ENCODE data around the gene HSF5.
A peak's percentile ranks its signal among the peaks of the same experiment; 100 is the strongest.
"Not testable (repeated sequence)": the region's sequence is repeated elsewhere in the genome, so short reads cannot be mapped to it uniquely, and the experiment has no call there.

HSF5 gene

DNA sequence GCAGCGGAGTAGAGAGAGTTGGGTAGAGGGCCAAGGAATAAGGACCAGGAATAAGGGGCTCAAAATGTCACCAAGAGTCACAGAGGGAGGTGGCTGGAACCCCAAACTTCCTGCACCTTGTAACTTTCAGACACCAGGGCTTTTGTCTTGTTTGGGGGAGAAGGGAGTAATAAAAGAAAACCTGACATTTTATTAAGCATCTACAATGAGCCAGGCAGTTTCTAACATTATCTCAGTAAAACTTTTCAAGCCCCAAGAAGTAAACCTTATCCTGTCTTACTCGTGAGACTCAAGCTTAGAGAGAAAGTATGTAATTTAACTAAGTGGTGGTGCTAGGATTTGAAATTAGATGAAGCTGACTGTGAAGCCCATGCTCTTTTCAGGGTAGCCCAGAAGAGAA lies 27.1 kb upstream of the HSF5 start:
- DNase-seq, result no peak

DNA sequence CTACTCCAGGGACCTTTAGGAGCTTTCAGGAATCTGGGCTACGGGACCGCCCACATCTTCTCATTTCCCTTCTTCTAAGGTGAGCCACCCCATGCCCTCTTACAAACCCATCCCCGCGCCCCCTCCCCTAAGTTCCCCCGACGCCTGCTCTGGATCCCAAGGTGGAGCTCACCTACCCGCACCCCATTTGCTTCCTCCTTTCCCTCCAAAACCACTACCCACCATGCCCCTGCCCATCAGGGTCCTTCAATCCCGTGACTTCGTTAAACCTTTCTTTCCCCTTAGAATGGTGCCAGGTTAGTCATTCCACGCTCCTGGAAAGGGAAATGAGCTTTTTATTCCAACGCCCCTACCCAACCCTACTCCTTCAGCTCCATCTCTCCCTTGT lies 26.6 kb upstream of the HSF5 start:
- DNase-seq, result no peak

DNA sequence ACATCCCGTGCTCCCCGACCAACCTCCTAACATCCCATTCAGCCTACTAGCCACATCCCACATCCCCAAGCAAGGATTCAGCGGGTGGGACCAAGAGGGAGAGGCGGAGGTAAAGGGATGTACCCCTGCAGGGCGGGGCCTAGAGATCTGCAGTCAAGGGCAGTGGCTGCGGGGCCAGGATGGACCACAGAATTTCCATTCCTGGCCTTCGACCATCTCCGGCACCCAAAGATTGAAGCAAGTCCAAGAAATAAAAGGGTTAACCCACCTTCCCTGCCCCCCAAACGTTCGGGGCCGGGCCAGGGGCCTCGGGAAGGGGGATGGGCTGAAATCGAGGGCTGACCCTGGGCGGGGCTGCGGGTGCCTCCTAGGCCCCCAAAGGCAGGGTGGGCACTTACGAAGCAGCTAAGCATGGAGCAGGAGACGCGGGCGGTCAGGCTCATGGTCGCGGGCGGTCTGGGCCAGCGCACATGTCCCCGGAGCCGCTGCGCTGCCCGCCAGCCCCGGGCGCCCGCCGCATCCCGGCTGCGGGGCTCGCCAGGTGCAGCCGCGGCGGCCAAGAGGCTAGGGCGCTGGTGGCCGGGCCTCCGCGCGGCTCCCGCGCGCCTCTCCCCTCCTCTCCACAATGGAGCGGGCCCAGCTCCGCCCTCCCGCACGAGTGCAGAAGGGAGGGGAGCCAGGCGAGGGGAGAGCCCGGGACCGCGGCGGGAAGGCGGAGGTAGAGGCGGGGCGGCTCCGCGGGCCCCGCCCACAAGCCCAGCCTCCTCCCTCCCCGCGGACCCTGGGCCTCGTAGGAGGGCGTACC lies 26.0 kb upstream of the HSF5 start, which contains the start of gene MTMR4:
Gene MTMR4, minus strand, starts transcription at position 674 of the 805 bp plus-strand sequence. Its CDS starts 231 bp downstream, at position 443.
- peak; percentile 77 for DNase-seq

GRCh38 chr17:58513267-58513964 lies 25.2 kb upstream of the HSF5 start:
- no peak for DNase-seq

DNA sequence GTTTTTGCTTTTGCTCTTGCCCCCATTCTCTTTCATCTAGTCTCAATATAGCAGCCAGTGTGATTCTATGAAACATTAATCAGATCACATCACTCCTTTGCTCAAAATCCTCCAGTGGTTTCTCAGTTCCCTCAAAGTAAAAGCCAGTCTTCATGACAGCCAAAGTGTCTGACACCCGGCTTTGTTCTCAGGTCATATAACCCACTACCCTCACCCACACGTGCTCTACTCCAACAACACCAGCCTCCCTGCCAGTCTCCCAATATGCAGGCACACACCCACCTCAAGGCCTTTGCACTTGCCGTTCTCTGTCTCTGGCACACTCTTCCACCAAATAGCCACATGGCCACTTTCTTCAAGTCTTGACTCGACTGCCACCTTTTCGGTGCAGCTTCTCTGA lies 21.9 kb upstream of the HSF5 start:
- no peak for DNase-seq

DNA sequence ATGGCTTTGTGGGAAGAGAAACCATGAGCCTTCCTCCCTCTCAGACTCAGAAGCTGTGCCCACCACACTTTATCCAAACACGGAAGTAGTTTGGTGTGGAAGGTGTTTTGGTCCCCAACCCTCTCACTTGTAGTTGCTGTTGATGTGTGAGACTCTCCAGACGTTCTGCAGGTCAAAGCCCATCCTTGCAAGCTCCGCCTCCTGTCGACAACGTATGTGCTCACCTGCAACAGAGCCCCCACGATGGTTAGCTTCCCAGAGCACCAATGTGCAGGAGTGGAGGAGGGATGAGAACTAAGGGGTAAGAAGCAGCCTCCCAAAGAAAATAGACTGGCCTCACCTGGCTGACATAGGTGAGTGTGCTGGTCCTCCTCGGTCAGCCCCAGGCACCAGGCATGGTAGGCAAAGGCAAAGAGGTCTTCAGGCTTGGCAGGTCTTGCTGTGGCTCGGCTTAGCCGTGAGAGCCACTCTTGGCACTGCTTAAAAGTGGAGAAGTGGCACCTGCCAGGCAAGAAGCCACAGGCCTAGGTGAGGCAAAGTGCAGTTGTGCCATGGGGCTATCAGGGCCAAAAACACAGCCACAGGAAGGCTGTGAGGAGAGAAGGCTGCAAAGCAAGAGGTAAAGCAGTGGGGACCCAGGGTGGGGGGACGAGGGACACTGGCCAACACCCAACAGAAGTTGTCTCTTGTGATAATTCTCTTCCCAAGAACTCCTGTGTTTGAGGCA lies 20.3 kb upstream of the HSF5 start:
- DNase-seq, result no peak

- DNase-seq, result no peak
These were observed 19.0 kb upstream of the HSF5 start for GRCh38 chr17:58507123-58507634.

DNA sequence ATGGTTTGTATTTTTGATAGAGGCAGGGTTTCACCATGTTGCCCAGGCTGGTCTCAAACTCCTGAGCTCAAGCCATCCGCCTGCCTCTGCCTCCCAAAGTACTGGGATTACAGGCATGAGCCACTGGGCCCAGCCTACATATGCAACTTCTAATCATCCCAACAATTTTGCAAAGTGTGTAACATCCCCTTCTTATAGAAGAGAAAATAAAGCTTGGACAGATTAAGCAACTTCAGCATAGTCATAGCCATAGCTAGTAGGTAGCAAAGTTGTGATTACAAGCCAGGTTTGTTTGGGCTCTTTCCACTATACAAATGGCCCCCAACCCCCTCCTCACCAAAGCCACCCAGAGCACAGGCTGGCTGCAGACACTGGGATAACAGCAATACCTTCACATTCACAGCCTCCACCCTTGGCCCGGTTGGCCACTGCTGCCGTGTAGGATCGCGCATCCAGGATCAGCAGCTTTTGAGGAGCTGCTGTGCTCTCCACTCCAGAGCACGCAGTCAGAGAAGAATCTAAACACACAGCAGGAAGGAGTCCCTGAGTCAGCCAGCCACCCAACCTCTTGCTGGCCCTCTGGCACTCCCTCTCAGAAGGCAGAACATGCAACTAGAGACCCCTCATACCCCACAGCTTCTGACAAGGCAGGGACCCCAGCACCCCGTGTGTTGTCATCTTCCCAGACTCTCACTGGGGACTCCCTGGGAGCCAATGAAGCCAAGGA lies 18.3 kb upstream of the HSF5 start:
- no peak for DNase-seq

DNA sequence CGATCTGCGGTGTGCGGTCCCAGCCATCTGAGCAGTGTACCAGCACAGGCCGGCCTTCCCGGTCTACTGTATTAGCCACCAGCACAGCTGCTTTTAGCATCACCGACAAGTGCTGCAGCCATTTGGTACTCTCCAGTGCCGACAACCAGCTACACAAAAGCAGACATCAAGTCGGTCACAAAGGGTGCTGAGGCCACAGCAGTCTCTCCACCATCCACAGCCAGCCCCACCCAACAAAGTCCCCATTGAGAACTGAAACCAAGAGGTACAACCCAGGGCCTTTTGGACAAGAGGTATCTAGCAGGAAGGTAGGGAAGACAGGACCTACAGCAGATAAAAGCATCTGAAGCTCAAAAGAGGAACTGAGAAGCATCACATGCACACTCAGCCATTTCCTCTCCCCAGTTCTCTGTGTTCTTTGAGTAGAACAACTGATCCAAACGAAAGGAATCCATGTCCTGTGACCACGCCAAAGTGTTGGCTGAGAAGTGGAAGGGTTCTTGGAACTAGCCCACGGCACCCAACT lies 16.7 kb upstream of the HSF5 start:
- DNase-seq, result no peak

DNA sequence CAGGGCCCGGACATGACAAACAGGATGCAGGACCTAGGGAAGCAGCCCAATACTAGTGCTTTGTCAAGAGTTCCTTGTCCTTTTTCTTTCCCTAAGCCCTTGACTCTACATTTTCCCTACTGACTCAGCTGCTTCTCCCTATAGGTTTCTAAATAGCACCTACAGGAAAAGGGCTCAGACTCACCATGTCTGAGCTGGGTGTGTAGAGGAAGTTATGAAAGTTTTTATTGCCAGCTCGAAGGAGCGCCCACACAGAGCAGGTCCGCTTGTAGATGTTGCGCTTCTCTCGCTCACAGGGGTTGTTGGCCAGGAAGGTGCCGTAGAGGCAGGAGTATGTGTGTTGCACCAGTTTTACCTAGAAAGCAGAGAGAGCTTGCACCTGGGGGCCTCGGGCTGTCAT lies 15.7 kb upstream of the HSF5 start:
- DNase-seq, result no peak

DNA sequence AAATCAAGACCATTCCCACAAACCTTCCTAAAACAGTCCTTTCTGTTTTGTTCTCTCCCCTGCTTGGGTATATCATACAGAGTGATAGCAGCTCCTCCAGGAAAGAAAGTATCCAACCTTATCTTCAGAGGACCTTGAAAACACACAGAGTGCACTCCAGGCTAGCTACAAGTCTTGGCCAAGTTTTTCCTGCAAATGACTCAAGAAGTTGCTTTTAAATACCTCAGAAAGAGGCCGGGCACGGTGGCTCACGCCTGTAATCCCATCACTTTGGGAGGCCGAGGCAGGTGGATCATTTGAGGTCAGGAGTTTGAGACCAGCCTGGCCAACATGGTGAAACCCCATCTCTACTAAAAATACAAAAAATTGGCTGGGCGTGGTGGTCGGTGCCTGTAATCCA lies 14.9 kb upstream of the HSF5 start:
- DNase-seq, result not testable (repeated sequence)

DNA sequence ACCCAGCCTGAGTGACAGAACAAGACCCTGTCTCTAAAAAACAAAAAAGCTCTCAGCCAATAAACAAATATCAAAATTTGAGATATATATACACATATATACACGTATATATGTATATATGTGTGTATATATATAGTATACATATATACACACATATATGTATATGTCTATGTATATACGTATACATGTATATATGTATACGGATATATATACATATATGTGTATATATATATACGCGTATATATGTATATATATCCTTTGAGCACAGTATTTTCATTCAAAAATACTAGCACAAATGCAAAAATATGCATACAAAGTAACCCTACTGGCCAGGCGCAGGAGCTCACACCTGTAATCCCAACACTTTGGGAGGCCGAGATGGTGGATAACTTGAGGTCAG lies 13.2 kb upstream of the HSF5 start:
- no peak for DNase-seq

- no peak for DNase-seq
These were observed 10.1 kb upstream of the HSF5 start for GRCh38 chr17:58498177-58498828.

- DNase-seq, result no peak
These were observed 5.3 kb upstream of the HSF5 start for GRCh38 chr17:58493506-58493905.

DNA sequence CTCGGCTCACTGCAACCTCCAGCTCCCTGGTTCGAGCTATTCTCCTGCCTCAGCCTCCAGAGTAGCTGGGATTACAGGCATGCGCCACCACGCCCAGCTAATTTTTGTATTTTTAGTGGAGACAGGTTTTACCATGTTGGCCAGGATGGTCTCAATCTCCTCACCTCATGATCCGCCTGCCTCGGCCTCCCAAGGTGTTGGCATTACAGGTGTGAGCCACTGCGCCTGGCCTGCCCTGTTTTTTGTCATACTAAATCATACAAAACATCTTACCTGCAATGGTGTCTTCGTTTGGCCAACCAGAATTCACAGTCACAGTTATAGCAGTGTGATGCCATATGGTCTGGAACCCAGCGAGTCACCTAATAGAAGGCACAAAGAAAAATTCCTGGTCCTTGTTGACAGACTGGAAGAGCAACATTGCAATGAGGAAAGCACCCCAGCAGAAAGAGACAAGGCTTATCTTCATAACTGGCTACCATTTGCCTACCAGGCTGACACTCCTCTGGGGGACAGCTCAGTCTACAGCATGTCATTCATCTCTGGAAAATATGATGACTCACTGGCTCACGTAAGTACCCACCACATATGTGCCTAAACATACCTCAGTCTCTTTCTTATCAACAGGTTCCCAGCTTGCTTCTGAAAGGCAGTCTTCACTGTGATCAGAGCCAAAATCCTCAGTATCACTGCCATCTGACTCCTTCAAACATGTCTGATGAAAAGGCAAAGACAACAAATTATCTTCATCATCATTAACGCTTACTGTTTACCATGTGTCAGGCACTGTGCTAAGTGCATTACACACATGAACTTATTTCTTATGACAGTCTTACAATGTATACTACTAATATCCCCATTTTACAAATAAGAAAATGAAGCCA lies 4.3 kb upstream of the HSF5 start:
- DNase-seq, result no peak

DNA sequence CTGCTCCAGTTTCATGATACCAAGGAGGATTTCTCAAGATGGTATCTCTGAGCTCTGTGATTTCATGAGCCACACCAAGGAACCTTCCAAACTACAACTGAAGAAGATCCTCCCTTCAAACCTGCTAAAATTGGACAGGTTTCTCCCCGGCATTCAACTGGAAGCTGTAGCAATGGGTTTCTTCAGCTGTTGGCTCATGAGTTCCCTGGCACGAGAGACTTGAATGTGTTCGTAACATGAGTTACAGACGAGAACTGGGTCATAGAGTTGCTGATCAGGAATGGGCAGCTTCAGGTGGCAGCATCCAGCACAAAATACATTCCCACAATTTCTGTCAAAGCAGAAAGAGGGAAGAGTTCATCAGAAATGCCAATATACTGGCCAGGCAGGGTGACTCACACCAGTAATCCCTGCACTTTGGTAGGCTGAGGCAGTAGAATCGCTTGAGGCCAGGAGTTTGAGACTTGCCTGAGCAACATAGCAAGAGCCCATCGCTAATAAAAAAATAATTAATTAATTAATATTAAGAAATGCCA lies 3.4 kb upstream of the HSF5 start:
- no peak for DNase-seq

GRCh38 chr17:58488428-58488890 lies 251 bp upstream of the HSF5 start:
- DNase-seq, result no peak

DNA sequence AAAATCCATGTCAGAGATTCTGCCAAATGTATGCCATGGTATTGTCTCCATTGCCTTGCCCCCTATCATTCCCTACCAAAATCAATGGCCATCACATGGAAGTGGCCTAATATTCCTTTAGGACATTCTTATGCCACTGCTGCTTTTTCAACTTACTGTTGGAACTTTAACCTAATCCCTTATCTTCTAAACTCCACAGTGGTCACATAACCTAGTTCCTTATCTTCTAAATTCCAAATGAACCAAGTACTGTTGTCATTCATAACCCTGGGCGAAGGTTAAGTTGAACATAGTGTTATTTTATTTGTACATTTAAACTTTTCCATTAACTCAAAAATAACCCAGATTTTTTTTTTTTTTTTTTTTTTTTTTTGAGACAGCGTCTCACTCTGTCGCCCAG lies 3.6 kb downstream of the HSF5 start:
- no peak for DNase-seq

DNA sequence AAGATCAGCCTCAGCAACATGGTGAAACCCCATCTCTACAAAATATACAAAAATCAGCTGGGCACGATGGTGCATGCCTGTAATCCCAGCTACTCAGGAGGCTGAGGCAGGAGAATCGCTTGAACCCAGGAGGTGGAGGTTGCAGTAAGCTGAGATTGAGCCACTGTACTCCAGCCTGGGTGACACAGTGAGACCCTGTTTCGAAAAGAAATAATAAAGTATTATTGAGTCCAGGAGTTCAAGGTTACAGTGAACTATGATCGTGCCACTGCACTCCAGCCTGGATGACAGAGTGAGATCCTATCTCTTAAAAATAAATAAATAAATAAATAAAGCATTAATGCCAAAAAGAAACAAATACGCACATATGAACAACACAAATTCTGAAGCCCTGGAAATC lies 6.4 kb downstream of the HSF5 start:
- DNase-seq, result not testable (repeated sequence)

GRCh38 chr17:58480090-58480489 lies 8.1 kb downstream of the HSF5 start:
- DNase-seq, result no peak

- no peak for DNase-seq
These were observed 11.4 kb downstream of the HSF5 start for GRCh38 chr17:58476812-58477211.
